Endothelial cell of umbilical vein (primary cell): Measurements from ENCODE around the gene SKAP1. TPM values are rescaled to one million over a fixed set of nuclear protein-coding genes. Genes with fewer than 3 reads are reported as not detected.

Experiments
- BruUV-seq: library from RNA; stranded (reverse); fragments of 400-500 nt; replicated peaks from 2 replicates; lab custom pipeline; 2021; lab: Mats Ljungman, UMichigan
- CTCF ChIA-PET: fragments of 300-600, 350-600 bp; sonication (Branson Sonifier 250); formaldehyde crosslinking; loops from one replicate; lab custom pipeline; 2021; ENCODE audit warnings: antibody characterized with exemption, inconsistent platforms; lab: Charles Lee
- POLR2A ChIA-PET: fragments of 300-600, 350-600 bp; sonication (Branson Sonifier 250); formaldehyde crosslinking; loops from one replicate; lab custom pipeline; 2021; ENCODE audit warnings: antibody characterized with exemption, inconsistent platforms; lab: Charles Lee
- DNase-seq: peaks from one replicate; pipeline ENCODE4 v3.0.0-alpha.2; 2011; ENCODE audit warnings: low read depth, low spot score
- FAIRE-seq: peaks from 2 replicates; lab custom pipeline; 2011; peaks lifted over from hg19 to GRCh38; lab: Jason Lieb, UNC
- H2AFZ ChIP-seq: 2 replicates; pipeline ENCODE4 v1.6.0; 2012; ENCODE audit warnings: low read depth, low read length, control low read depth, inconsistent platforms
- H3K27ac ChIP-seq: 2 replicates; pipeline ENCODE4 v1.5.1; 2011; ENCODE audit warnings: low read depth, mild to moderate bottlenecking, control low read depth, low read length, moderate library complexity; ENCODE audit not compliant: insufficient read depth
- H3K27me3 ChIP-seq, 2 experiments: 2 replicates each; pipeline versions ENCODE4 v1.6.0 to v1.6.1; 2011; ENCODE audit warnings: low read length in 2 of 2, mixed read lengths in 1 of 2; ENCODE audit not compliant: control insufficient read depth in 2 of 2, insufficient read depth in 2 of 2
- H3K36me3 ChIP-seq, 2 experiments: 2 replicates in 1 of 2; 3 replicates in 1 of 2; pipeline ENCODE4 v1.5.1; 2011; ENCODE audit warnings: low read length in 2 of 2, mild to moderate bottlenecking in 1 of 2, moderate library complexity in 1 of 2; ENCODE audit not compliant: control insufficient read depth in 2 of 2, insufficient read depth in 2 of 2; ENCODE audit errors: extremely low read depth in 1 of 2
- H3K4me1 ChIP-seq: 3 replicates; pipeline ENCODE4 v1.5.1; 2011; ENCODE audit warnings: mild to moderate bottlenecking, low read length; ENCODE audit not compliant: control insufficient read depth, insufficient read depth; ENCODE audit errors: extremely low read depth
- H3K4me2 ChIP-seq: 2 replicates; pipeline ENCODE4 v1.6.1; 2011; ENCODE audit warnings: low read length, control low read depth, mixed read lengths; ENCODE audit not compliant: insufficient read depth
- H3K4me3 ChIP-seq, 3 experiments: fragments of 200-600 bp in 1 of 3; sonication (generic), shearing (Covaris generic) in 1 of 3; replicated peaks in 1 of 3; 2 replicates each; pipeline ENCODE4 v1.5.1; 2011 to 2016; ENCODE audit warnings: control low read depth in 3 of 3, low read length in 3 of 3, mild to moderate bottlenecking in 2 of 3, inconsistent platforms in 1 of 3, low read depth in 1 of 3, moderate library complexity in 1 of 3; ENCODE audit not compliant: insufficient read depth in 1 of 3
- H3K79me2 ChIP-seq: 2 replicates; pipeline ENCODE4 v1.6.0; 2012; ENCODE audit warnings: low read length, inconsistent platforms; ENCODE audit not compliant: control insufficient read depth, insufficient read depth
- H3K9ac ChIP-seq: replicated peaks from 2 replicates; pipeline ENCODE3; 2011; ENCODE audit warnings: low read length, control low read depth; ENCODE audit not compliant: insufficient read depth; ENCODE audit errors: extremely low read depth
- H3K9me1 ChIP-seq: replicated peaks from 3 replicates; pipeline ENCODE4 v1.6.0; 2011; ENCODE audit warnings: mild to moderate bottlenecking, low read length; ENCODE audit not compliant: control insufficient read depth, insufficient read depth; ENCODE audit errors: extremely low read depth
- H3K9me3 ChIP-seq: replicated peaks from 2 replicates; pipeline ENCODE4 v1.5.1; 2012; ENCODE audit warnings: low read length, inconsistent platforms; ENCODE audit not compliant: control insufficient read depth, insufficient read depth
- H4K20me1 ChIP-seq: replicated peaks from 2 replicates; pipeline ENCODE3; 2011; ENCODE audit warnings: mild to moderate bottlenecking, low read length; ENCODE audit not compliant: control insufficient read depth, insufficient read depth; ENCODE audit errors: extremely low read depth
- EZH2 ChIP-seq: IDR thresholded peaks from 2 replicates; pipeline ENCODE4 v1.6.1; 2012; ENCODE audit warnings: borderline replicate concordance, low read depth, mild to moderate bottlenecking, moderate library complexity, low read length, inconsistent platforms; ENCODE audit not compliant: severe bottlenecking
- FOS ChIP-seq: IDR thresholded peaks from 2 replicates; pipeline ENCODE4 v1.6.1; 2011; ENCODE audit warnings: mild to moderate bottlenecking, low read length, moderate library complexity, borderline replicate concordance; ENCODE audit not compliant: insufficient read depth
- GATA2 ChIP-seq: IDR thresholded peaks from 2 replicates; pipeline ENCODE4 v1.7.0; 2011; ENCODE audit warnings: low read depth, mild to moderate bottlenecking, moderate library complexity, mixed read lengths, low read length; ENCODE audit not compliant: insufficient read length, insufficient read depth
- JUN ChIP-seq: IDR thresholded peaks from 2 replicates; pipeline ENCODE4 v1.6.1; 2011; ENCODE audit warnings: borderline replicate concordance, low read depth; ENCODE audit not compliant: insufficient read length, insufficient read depth
- MYC ChIP-seq: IDR thresholded peaks from one replicate; pipeline ENCODE4 v1.6.1; 2011; ENCODE audit warnings: mild to moderate bottlenecking, low read depth, low read length
- POLR2A ChIP-seq: IDR thresholded peaks from 2 replicates; pipeline ENCODE4 v1.6.1; 2012; ENCODE audit warnings: low read depth, mild to moderate bottlenecking, control low read depth, low read length
- POLR2AphosphoS5 ChIP-seq: IDR thresholded peaks from 2 replicates; pipeline ENCODE4 v1.6.1; 2012; ENCODE audit warnings: low read depth, mild to moderate bottlenecking, control low read depth, low read length, moderate library complexity; ENCODE audit not compliant: insufficient read depth
- dilution Hi-C: fragments of 300-500 bp; cut with MboI; formaldehyde crosslinking; loops from one replicate; pipeline ENCODE4 v1.15.0; 2019; ENCODE audit warnings: low sequenced_read_pairs; ENCODE audit not compliant: extremely low pct_ligation_motif_present
- intact Hi-C: fragments of 100-400 bp; cut with micrococcal nuclease; formaldehyde crosslinking; loops from one replicate; pipeline ENCODE4 v1.10.0; 2022
- polyA plus RNA-seq, 4 experiments: library from polyadenylated mRNA; depleted of rRNA in 3 of 4; stranded (reverse) in 3 of 4; unstranded in 1 of 4; fragments of >200 nt; gene quantifications; 2 replicates each; pipeline versions ENCODE4 v1.2.1 to v1.2.3, GENCODE V29; 2011 to 2012; ENCODE audit warnings: missing spikeins in 1 of 4
- total RNA-seq: library from RNA; stranded (reverse); gene quantifications from 2 replicates; pipeline ENCODE4 v1.2.3, GENCODE V29; 2021
- TF ChIP-seq, protein P1 (sequence below), 2 donors: IDR thresholded peaks; 1 replicate in 1 of 2; 2 replicates in 1 of 2; pipeline ENCODE4 v1.5.1; 2011; ENCODE audit warnings: low read length in 2 of 2, mild to moderate bottlenecking in 2 of 2, moderate library complexity in 2 of 2, control low read depth in 1 of 2, inconsistent platforms in 1 of 2, low read depth in 1 of 2; ENCODE audit not compliant: insufficient read depth in 1 of 2; ENCODE audit errors: extremely low read depth in 1 of 2
- TF ChIP-seq, protein P2 (sequence below): IDR thresholded peaks from 2 replicates; pipeline ENCODE4 v1.6.1; 2011; ENCODE audit not compliant: insufficient read depth, insufficient read length

SKAP1 gene
- total and polyA plus RNA-seq, 2 donors (not counting 3 experiments of a cell fraction or from before 2014, with no cell fraction given) = 0.75 TPM; not detected in 1

DNA sequence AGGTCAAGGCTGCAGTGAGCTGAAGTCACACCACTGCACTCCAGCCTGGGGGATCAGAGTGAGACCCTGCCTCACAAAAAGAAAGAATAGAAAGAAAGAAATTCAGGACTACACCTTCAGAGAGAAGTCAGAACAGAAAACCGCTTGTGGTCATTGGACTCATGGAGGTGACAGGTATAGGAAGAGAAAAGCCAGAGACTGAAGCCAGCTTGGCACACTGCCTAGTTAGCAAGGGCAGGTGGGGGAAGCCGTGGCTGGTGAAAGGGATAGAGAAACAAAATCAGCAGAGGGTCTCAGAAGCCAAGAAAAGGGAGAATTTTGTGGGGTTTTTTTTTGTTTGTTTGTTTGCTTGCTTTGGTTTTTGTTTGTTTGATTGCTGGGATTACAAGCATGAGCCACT lies 32.9 kb upstream of the SKAP1 start:
- DNase-seq = no peak
- no TSS peak for BruUV-seq
- dilution Hi-C loops (no loop called here), intact Hi-C loops (no loop called here)
- no peaks in the 10 kb centered on the region for H3K9me1 ChIP-seq
- no peak overlapping the region for H3K4me3 ChIP-seq
- H4K20me1 ChIP-seq = no peaks in the 10 kb centered on the region
- ChIA-PET CTCF (no interaction called here), POLR2A (interaction anchor here (0.6 kb wide), 1 partner anchor 54 kb away, joined by 5 read pairs; no protein-coding TSS in a partner anchor)
- H3K27ac ChIP-seq = no peak overlapping the region
- H3K4me2 ChIP-seq = no peak overlapping the region
- H3K9ac ChIP-seq = no peak overlapping the region
- no peaks in the 10 kb centered on the region for H3K36me3 ChIP-seq
- FAIRE-seq = no peak
- no peaks in the 10 kb centered on the region for H3K9me3 ChIP-seq
- H3K4me1 ChIP-seq = no peaks in the 10 kb centered on the region
- H3K27me3 ChIP-seq = peaks cover 33 to 48% of the 10 kb centered on the region in 2 experiments
- no peaks in the 10 kb centered on the region for H3K79me2 ChIP-seq
- no peak overlapping the region for H2AFZ ChIP-seq
- TF ChIP-seq, protein P1, sequence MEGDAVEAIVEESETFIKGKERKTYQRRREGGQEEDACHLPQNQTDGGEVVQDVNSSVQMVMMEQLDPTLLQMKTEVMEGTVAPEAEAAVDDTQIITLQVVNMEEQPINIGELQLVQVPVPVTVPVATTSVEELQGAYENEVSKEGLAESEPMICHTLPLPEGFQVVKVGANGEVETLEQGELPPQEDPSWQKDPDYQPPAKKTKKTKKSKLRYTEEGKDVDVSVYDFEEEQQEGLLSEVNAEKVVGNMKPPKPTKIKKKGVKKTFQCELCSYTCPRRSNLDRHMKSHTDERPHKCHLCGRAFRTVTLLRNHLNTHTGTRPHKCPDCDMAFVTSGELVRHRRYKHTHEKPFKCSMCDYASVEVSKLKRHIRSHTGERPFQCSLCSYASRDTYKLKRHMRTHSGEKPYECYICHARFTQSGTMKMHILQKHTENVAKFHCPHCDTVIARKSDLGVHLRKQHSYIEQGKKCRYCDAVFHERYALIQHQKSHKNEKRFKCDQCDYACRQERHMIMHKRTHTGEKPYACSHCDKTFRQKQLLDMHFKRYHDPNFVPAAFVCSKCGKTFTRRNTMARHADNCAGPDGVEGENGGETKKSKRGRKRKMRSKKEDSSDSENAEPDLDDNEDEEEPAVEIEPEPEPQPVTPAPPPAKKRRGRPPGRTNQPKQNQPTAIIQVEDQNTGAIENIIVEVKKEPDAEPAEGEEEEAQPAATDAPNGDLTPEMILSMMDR (IDR thresholded peaks at IDR 0.05; ENCODE audit: extremely low read depth in 1 of 2, insufficient read depth in 1 of 2, low read depth in 1 of 2, low read length in 2 of 2) = no peak

DNA sequence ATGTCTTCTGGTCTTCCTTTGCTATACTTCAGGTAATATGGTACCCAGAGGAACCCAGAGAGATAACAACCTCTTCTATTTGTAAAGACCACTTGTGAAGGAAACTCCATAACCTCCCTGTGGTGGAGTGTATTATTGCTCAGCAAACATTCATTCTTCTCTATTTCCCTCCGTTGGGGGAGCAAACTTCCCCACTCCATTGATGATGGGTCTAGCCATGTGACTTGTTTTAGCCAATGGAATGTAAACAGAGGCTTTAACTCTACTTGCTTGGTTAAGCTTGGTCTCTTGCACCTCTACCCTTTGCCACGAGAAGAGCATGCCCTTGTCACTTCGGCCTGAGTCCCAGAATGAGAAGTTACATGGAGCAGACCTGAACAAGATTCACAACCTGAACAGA lies 30.0 kb upstream of the SKAP1 start:
- Histone ChIP-seq H3K4me2 (no peak overlapping the region), H3K4me3 (no peak overlapping the region), H3K9ac (no peak overlapping the region), H3K27ac (no peak overlapping the region), H3K4me1 (no peaks in the 10 kb centered on the region), H4K20me1 (no peaks in the 10 kb centered on the region), H2AFZ (no peak overlapping the region), H3K36me3 (no peaks in the 10 kb centered on the region), H3K27me3 (peaks cover 42 to 57% of the 10 kb centered on the region in 2 experiments), H3K9me3 (no peaks in the 10 kb centered on the region), H3K9me1 (no peaks in the 10 kb centered on the region), H3K79me2 (no peaks in the 10 kb centered on the region)
- no peak for TF ChIP-seq EZH2
- no peak for TF ChIP-seq JUN
- TF ChIP-seq, protein P2, sequence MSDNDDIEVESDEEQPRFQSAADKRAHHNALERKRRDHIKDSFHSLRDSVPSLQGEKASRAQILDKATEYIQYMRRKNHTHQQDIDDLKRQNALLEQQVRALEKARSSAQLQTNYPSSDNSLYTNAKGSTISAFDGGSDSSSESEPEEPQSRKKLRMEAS = no peak
- TF ChIP-seq GATA2 = no peak
- no peak for TF ChIP-seq MYC
- TF ChIP-seq POLR2AphosphoS5 = no peak
- TF ChIP-seq, protein P1 (IDR thresholded peaks at IDR 0.05; ENCODE audit: extremely low read depth in 1 of 2, insufficient read depth in 1 of 2, low read depth in 1 of 2, low read length in 2 of 2) = no peak
- no peak for TF ChIP-seq FOS
- no peak for TF ChIP-seq POLR2A
- CTCF ChIA-PET = interaction anchor here (1.2 to 1.5 kb wide), 2 partner anchors 13 to 244 kb away, joined by 3 to 4 read pairs; no protein-coding TSS in a partner anchor
- intact Hi-C loops (no loop called here), dilution Hi-C loops (no loop called here)
- FAIRE-seq (no peak), DNase-seq (no peak)
- POLR2A ChIA-PET = no interaction called here
- BruUV-seq = no TSS peak
